ENCODE results near the gene SUGCT.
"Not testable (repeated sequence)": the region's sequence is repeated elsewhere in the genome, so short reads cannot be mapped to it uniquely, and the experiment has no call there.

The SUGCT gene

DNA sequence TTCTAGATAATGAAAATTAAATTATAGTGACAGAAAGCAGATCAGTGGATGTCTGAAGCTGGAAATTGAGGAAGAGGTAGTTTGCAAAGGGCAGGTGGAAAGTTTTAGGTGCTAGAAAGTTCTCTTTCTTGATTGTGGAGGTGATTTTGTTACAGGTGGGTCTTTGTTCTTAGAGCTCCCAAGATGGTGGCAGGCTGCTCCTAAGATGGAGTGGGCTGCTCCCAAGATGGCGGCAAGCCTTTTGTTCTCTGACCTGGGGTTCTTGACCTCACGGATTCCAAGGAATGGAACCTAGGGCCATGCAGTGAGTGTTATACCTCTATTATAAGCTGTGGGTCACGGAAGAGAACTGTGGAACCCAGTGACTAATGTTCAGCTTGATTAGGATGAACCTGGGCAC, 32.5 kb downstream of the SUGCT start:
- TF ChIP-seq, protein P1, sequence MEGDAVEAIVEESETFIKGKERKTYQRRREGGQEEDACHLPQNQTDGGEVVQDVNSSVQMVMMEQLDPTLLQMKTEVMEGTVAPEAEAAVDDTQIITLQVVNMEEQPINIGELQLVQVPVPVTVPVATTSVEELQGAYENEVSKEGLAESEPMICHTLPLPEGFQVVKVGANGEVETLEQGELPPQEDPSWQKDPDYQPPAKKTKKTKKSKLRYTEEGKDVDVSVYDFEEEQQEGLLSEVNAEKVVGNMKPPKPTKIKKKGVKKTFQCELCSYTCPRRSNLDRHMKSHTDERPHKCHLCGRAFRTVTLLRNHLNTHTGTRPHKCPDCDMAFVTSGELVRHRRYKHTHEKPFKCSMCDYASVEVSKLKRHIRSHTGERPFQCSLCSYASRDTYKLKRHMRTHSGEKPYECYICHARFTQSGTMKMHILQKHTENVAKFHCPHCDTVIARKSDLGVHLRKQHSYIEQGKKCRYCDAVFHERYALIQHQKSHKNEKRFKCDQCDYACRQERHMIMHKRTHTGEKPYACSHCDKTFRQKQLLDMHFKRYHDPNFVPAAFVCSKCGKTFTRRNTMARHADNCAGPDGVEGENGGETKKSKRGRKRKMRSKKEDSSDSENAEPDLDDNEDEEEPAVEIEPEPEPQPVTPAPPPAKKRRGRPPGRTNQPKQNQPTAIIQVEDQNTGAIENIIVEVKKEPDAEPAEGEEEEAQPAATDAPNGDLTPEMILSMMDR (IDR thresholded peaks at IDR 0.05; ENCODE audit: control insufficient read depth, extremely low read depth, insufficient read depth): no peak
- H3K4me3 ChIP-seq (ENCODE audit: low read depth, low read length): no peak overlapping the region
- no peak for DNase-seq (ENCODE audit: low read depth)

DNA sequence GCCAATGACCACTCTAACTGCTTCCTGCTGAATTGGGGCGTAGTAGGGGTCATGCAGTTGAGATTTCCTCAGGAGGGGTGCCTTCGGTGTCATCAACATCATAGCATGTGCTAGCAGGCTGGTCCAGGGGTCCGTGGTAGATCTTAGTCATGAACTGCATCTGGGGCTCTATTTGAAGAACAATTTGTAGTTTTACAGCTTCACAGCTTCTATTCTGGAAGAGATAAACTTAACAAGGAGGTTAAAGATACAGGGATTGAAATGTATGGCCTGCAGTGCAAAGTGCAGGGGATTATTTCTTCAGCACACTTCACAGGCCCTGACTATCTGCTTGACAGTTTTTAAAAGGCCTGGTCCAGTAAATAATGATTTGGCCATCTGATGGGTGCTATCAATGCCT, 33.5 kb downstream of the SUGCT start:
- not testable (repeated sequence) for H3K4me3 ChIP-seq (ENCODE audit: low read depth, low read length); DNase-seq (ENCODE audit: low read depth)

DNA sequence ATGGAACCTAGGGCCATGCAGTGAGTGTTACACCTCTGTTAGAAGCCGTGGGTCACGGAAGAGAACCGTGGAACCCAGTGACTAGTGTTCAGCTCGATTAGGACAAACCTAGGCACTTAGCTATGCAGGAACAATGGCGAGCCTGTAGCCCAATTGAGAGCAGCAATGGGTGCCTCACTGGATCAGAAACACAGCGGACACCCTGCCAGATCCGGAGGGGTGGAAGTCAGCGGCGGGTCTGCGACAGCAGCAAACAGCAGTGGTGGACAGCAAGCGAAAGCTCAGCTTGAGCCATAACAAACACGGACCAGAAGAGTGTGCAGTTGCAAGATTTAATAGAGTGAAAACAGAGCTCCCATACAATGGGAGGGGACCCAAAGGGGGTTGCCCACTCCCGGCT, 38.3 kb downstream of the SUGCT start:
- not testable (repeated sequence) for DNase-seq (ENCODE audit: low read depth); H3K4me3 ChIP-seq (ENCODE audit: low read depth, low read length)

DNA sequence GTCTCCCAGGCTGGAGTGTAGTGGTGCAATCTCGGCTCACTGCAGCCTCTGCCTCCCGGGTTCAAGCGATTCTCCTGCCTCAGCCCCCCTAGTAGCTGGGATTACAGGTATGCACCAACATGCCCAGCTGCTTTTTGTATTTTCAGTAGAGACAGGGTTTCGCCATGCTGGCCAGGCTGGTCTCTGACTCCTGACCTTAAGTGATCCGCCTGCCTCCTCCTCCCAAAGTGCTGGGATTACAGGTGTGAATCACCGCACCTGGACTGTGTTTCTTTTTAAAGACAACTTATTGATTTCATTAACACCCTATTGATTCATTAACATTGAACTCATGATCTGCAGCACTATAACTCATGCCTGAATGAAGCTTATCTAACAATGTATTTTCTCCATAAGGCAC, 40.5 kb downstream of the SUGCT start:
- not testable (repeated sequence) for DNase-seq (ENCODE audit: low read depth)

DNA sequence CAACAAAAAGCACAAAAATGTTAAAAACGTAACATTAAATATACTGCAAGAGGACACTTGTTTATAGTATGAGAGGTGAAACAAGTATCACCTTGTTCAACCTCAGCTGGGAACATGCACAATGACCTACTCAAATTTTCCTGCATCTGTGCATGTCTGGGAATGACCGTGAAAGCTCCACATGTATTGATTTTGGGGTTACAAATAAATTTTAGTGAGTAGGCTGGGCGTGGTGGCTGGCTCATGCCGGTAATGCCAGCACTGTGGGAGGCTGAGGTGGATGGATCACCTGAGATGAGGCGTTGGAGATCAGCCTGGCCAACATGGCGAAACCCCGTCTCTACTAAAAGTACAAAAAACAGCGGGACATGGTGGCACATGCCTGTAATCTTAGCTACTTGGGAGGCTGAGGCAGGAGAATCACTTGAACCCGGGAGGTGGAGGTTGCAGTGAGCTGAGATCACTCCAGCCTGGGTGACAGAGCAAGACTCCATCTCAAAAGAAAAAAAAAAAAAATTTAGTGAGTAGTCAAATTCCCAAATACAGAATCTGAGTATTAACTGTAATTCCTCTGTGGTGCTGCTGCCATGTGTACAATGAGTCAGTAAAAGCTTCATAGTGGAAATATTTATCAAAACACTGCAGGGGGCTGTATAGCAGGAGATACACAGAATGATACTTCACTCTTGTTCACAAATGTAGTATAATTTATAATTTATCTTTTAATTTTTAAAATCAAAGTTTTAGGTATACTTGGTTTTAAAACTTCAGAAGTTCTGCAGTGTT, 41.1 kb downstream of the SUGCT start:
- DNase-seq (ENCODE audit: low read depth): no peak
- no peak overlapping the region for H3K4me3 ChIP-seq (ENCODE audit: low read depth, low read length)
- TF ChIP-seq, protein P1 (IDR thresholded peaks at IDR 0.05; ENCODE audit: control insufficient read depth, extremely low read depth, insufficient read depth): no peak

More for the DNA sequence above, 40.5 kb downstream of the SUGCT start:
- H3K4me3 ChIP-seq (ENCODE audit: low read depth, low read length): not testable (repeated sequence)

DNA sequence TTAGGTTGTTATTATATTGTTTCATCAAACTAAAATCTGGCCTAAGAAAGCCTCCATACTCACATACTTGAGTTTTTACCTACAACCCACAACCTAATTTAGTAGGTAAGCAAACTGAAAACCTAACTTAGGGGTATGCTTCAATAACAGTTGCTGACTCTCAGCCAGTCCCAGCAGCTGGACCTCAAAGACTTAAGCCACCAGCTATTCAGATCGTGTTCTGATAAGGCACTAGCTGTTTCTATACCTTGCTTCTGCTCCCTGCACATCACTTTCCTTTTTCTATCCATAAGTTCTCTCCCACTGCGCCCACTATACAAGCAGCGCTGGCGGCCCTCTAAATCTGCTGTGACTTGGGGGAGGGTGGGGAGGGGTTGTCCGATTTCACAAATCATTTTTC, 42.3 kb downstream of the SUGCT start:
- TF ChIP-seq, protein P1 (IDR thresholded peaks at IDR 0.05; ENCODE audit: control insufficient read depth, extremely low read depth, insufficient read depth): no peak
- no peak overlapping the region for H3K4me3 ChIP-seq (ENCODE audit: low read depth, low read length)
- DNase-seq (ENCODE audit: low read depth): no peak

DNA sequence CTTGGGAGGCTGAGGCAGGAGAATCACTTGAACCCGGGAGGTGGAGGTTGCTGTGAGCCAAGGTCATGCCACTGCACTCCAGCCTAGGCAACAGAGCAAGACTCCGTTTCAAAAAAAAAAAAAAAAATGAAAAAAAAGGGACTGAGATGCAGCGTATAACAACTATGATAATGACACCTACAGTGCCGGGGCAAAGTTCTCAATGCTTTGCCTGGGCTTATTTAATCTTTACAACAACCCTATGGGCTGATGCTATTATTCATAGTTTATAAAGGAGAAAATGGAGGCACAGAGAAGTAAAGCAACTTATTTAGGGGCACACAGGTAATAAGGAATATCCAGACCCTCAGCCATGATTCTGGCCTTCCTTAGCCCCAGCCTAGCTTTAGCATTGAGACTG, 47.6 kb downstream of the SUGCT start:
- no peak for DNase-seq (ENCODE audit: low read depth)
- H3K4me3 ChIP-seq (ENCODE audit: low read depth, low read length): no peak overlapping the region
- TF ChIP-seq, protein P1 (IDR thresholded peaks at IDR 0.05; ENCODE audit: control insufficient read depth, extremely low read depth, insufficient read depth): no peak

DNA sequence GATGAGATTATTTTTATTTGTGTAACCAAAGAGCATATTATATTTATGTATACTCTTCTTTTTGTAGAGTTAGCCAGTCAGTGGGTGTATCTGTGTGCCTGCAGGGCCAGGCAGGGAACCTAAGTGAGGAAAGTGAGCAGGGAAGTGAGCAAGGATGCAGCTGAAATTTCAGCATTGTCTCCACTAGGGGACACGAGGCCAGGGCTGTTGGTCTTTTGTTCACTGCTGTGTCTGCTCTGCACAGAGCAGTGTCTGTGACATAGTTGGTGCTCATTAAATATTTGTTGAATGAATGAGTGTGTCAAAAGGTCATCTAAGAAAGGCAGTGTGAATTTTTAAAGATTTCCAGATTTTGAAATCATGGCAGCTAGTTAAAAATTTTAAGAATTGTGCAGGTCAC, 51.8 kb downstream of the SUGCT start:
- TF ChIP-seq, protein P1 (IDR thresholded peaks at IDR 0.05; ENCODE audit: control insufficient read depth, extremely low read depth, insufficient read depth): no peak
- DNase-seq (ENCODE audit: low read depth): no peak

More for the DNA sequence above, 51.8 kb downstream of the SUGCT start:
- H3K4me3 ChIP-seq (ENCODE audit: low read depth, low read length): no peak overlapping the region

All from LNCaP clone FGC (cell line).